GM12872 (cell line): ENCODE results near the gene LRRC32.

ENCODE experiments used
- TF ChIP-seq, protein P1 (sequence below): IDR thresholded peaks from 3 replicates; pipeline ENCODE4 v1.5.1; 2011; ENCODE audit warnings: low read depth, mild to moderate bottlenecking, low read length, moderate library complexity; ENCODE audit not compliant: insufficient read depth

Gene LRRC32

DNA sequence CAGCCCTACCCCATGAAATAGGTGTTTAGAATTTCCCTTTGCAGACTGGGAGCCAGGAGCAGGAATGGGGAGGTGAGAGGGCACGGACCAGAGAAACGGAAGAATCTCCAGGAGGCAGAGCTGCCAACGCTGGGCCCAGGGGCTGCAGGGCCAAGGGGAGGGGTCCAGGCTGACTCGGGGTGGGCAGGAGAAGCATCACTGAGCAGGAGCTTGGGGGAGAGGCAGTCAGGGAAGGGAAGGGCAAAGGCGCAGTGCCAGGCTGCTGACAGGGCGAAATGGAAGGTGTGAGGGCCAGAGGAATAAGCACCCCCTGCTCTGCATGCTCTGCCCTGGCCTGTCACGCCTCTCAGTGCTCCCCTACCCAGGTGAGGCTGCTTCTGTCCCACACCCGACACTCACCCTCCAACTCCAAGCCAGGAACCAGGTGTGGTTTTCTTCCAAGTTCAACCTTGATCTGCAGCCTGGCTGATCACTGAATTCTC lies 14.5 kb downstream of the LRRC32 start:
- TF ChIP-seq, protein P1, sequence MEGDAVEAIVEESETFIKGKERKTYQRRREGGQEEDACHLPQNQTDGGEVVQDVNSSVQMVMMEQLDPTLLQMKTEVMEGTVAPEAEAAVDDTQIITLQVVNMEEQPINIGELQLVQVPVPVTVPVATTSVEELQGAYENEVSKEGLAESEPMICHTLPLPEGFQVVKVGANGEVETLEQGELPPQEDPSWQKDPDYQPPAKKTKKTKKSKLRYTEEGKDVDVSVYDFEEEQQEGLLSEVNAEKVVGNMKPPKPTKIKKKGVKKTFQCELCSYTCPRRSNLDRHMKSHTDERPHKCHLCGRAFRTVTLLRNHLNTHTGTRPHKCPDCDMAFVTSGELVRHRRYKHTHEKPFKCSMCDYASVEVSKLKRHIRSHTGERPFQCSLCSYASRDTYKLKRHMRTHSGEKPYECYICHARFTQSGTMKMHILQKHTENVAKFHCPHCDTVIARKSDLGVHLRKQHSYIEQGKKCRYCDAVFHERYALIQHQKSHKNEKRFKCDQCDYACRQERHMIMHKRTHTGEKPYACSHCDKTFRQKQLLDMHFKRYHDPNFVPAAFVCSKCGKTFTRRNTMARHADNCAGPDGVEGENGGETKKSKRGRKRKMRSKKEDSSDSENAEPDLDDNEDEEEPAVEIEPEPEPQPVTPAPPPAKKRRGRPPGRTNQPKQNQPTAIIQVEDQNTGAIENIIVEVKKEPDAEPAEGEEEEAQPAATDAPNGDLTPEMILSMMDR, result no peak

DNA sequence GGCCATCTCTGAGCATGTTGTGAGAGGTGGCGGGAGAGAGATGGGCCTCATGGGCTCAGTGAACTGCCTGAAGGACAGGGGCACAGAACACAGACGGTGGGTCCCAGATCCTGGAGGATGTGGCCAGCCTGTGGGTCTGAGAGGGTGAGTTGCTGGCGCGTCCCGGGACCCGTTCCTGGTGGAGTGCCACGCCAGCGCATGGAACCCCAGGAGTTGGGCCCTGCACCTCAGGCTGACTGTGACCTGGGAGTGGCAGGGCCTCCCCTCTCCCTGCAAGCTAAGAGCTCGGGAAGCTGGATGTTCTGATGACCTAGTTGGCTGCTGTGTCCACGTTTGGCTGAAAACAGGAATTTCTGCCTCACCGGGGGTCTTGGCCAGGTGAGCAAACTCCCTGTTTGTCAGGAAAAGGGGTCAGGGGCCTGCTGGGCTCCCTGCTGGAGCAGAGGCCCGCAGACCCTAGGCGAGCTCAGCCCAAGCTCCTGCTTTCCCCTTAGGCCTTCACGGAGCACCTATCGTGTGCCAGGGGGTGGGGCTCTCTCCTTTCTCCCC lies 15.0 kb downstream of the LRRC32 start:
- TF ChIP-seq, protein P1, result no peak

DNA sequence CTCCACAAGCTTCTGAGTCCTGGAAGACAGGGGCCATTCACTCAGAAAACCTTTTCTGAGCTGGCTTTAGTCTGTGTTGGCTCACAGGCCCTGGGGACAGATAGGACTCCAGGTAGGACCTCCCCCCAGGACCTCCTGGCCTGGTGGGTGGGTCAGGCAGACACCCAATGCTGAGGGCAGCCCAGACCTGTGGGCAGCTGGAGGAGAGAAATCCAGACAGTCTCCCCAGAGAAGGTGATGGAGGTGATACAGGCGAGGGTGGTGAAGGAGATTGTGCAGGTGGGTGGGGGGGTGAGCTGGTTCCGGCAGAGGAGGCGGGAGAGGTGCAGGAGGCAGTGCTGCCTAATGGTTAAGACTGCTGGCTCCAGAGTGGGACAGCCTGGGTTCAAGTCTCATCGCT lies 15.6 kb downstream of the LRRC32 start:
- TF ChIP-seq, protein P1, result no peak

DNA sequence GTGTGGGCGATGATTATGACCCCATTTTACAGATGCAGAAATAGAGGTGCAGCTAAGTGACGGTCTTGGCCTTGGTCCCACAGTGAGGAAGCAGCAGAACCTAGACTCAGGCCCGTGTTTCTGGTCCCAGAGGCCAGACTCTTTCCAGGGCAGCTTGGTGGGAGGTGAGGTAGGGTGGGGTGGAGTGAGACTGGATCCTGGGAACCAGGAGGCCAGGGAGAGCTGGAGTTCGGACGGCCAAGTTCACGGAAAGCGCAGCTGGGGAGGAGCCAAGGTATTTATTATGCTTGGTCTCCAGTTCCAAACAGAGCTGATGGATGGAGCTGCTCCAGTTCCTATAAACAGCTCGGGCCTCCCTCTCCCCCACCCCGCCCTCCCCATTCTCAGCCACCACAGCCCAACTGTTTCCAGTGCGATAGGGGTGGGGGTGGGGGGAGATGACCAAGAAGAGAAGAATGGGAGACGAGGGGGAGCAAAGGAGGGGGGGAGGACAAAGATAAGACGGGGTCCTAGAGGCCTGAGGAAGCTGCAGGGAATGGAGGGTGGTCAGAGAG lies 16.2 kb downstream of the LRRC32 start:
- TF ChIP-seq, protein P1, result no peak

DNA sequence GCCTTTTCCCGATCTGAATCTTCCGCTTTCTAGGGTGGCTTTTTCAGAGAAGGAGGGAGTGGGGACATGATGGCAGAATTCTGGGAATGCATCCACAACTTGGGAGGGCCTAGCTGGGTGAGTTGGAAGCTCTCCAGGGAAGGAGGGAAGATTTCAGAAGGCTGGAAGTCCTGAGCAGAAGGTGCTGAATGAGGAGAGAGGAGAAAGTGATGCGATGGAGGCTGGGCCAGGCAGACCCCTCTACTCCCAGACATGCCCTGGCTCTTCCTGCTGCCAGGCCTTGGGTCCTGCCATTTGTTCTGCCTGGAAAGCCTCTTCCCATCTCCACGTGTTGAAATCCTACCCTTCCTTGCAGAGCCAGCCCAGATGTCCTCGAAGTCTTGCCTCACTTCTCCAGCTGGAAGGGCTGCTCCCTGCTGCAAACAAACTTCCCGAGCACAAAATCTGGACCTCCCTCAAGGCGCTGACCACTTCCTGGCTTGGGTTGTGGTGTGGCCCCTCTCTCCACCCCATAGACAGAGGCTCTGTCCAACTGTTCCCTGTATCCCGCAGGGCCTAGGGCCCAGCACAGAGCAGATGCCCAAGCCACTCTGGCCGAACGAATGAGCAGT lies 16.8 kb downstream of the LRRC32 start:
- TF ChIP-seq, protein P1, result no peak

DNA sequence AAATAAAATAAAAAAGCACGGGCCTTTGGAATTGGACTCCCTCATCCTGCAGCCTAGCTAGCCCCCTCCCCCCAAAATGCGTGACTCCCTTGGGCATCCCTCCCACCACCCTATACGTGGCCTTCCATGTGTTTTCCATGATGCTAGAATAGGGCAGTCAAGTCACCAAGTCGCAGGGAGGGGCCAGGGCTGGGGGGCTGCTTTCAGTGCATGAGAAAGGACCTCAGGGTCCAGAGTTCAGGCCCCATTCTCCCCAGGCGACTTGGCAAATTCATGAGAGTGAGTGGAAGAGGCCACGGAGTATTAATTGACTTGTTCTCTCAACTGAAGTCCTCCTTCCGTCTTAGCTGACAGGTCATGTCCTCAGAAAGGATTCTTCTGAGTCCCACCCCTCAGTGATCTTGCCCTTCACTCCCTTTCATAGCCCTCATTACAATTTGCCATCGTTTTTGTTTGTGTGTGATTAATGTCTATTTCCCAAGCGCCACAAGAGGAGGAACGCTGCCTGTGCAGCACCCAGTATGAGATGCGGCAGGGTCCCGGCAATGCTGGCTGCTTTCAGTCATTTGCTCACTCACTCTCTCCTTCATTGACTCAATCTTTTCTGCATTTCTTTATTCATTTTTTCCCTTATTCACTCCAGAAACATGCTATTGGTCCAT lies 17.4 kb downstream of the LRRC32 start:
- TF ChIP-seq, protein P1, result no peak

DNA sequence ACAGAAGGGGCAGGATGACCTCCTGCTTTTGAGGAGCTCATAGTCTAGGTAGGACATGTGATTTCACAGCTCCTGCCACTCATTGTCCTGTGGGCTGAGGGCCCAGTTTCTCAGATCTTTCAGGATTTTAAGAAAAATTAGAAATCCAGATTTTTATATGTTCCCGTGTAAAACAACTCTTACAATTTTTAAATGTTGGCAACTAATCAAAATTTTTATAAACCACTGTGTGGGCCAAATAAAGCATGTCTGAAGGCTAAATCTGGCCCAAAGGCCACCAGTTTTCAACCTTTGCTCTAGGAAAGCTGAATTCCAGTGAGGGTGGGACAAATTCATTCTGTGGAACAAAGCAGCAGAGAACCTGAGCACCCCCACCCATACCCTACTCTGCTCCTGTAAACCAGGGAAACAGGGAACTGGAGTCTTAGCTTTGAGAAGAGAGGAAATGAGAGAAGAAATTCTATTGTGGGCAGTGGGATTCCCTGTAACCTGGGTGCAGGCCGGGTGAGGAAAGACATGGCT lies 20.6 kb downstream of the LRRC32 start:
- TF ChIP-seq, protein P1, result no peak
